ENCODE measurements around the gene YTHDF1. TPM values are rescaled to one million over a fixed set of nuclear protein-coding genes. Genes with fewer than 3 reads are reported as not detected.
A peak's percentile ranks its signal among the peaks of the same experiment; 100 is the strongest.

Gene YTHDF1
- total RNA-seq, 1 experiment from 2014 or later: 42.6 TPM

- H4K20me1 ChIP-seq (ENCODE audit: insufficient read depth): peaks cover 12% of the 10 kb centered on the region
- peaks cover 39% of the 10 kb centered on the region for H3F3A ChIP-seq (ENCODE audit: insufficient read depth, low read depth)
- H3K27ac ChIP-seq: no peak overlapping the region
- ChIA-PET POLR2A (ENCODE audit: unreplicated experiment) (no interaction called here), CTCF (no interaction called here)
- H3K9me2 ChIP-seq (ENCODE audit: insufficient read depth): no peaks in the 10 kb centered on the region
- H3K4me3 ChIP-seq: no peak overlapping the region
- H3K9me3 ChIP-seq (ENCODE audit: insufficient read depth, low read depth): no peaks in the 10 kb centered on the region
- H3K79me2 ChIP-seq (ENCODE audit: low read depth): peaks cover 18% of the 10 kb centered on the region
- no peak overlapping the region for H3K4me2 ChIP-seq
- no peak overlapping the region for H2AFZ ChIP-seq
- DNase-seq: no peak
- peaks cover 11% of the 10 kb centered on the region for H3K36me3 ChIP-seq (ENCODE audit: low read depth)
- H3K4me1 ChIP-seq (replicated peaks; ENCODE audit: insufficient read depth): peaks cover 38% of the 10 kb centered on the region
- TF ChIP-seq EZH2 (IDR thresholded peaks at IDR 0.05; ENCODE audit: low read depth) (no peak), CTCF (conservative IDR thresholded peaks at IDR 0.05) (no peak)
- BruUV-seq (replicated peaks): no TSS peak
- intact Hi-C loops (cut with micrococcal nuclease; ENCODE audit: unreplicated experiment): no loop called here
- H3K27me3 ChIP-seq (ENCODE audit: insufficient read depth, low read depth): peaks cover 17% of the 10 kb centered on the region
These were observed 2.9 kb upstream of the YTHDF1 start for GRCh38 chr20:63218701-63219446.

GRCh38 chr20:63217706-63218105, 1.8 kb upstream of the YTHDF1 start:
- Histone ChIP-seq H3K4me2 (no peak overlapping the region), H3F3A (ENCODE audit: insufficient read depth, low read depth) (peaks cover 32% of the 10 kb centered on the region), H3K27me3 (ENCODE audit: insufficient read depth, low read depth) (peaks cover 17% of the 10 kb centered on the region), H3K9me3 (ENCODE audit: insufficient read depth, low read depth) (no peaks in the 10 kb centered on the region), H3K79me2 (ENCODE audit: low read depth) (peaks cover 30% of the 10 kb centered on the region), H2AFZ (no peak overlapping the region), H3K27ac (no peak overlapping the region), H3K9me2 (ENCODE audit: insufficient read depth) (no peaks in the 10 kb centered on the region), H3K4me1 (replicated peaks; ENCODE audit: insufficient read depth) (peaks cover 32% of the 10 kb centered on the region), H3K36me3 (ENCODE audit: low read depth) (peaks cover 22% of the 10 kb centered on the region), H4K20me1 (ENCODE audit: insufficient read depth) (peaks cover 23% of the 10 kb centered on the region), H3K4me3 (no peak overlapping the region)
- no peak for TF ChIP-seq EZH2 (IDR thresholded peaks at IDR 0.05; ENCODE audit: low read depth)
- no peak for TF ChIP-seq CTCF (conservative IDR thresholded peaks at IDR 0.05)
- BruUV-seq (replicated peaks): no TSS peak
- intact Hi-C loops (cut with micrococcal nuclease; ENCODE audit: unreplicated experiment): no loop called here
- ChIA-PET CTCF (interaction anchor here (0.6 kb wide), 1 partner anchor 15 kb away, joined by 4 read pairs; no protein-coding TSS in a partner anchor), POLR2A (ENCODE audit: unreplicated experiment) (no interaction called here)
- DNase-seq: no peak

- no peak for TF ChIP-seq EZH2 (IDR thresholded peaks at IDR 0.05; ENCODE audit: low read depth)
- TF ChIP-seq CTCF (conservative IDR thresholded peaks at IDR 0.05): no peak
- CTCF ChIA-PET: interaction anchor here (0.6 kb wide), 1 partner anchor 16 kb away, joined by 4 read pairs; no protein-coding TSS in a partner anchor
- Histone ChIP-seq H3F3A (ENCODE audit: insufficient read depth, low read depth) (peaks cover 25% of the 10 kb centered on the region; the same call in 1 of the 2 replicates), H3K79me2 (ENCODE audit: low read depth) (peaks cover 37% of the 10 kb centered on the region), H3K27ac (no peak overlapping the region), H3K27me3 (ENCODE audit: insufficient read depth, low read depth) (peaks cover 17% of the 10 kb centered on the region), H3K9me3 (ENCODE audit: insufficient read depth, low read depth) (no peaks in the 10 kb centered on the region), H3K36me3 (ENCODE audit: low read depth) (peaks cover 30% of the 10 kb centered on the region), H4K20me1 (ENCODE audit: insufficient read depth) (peaks cover 31% of the 10 kb centered on the region), H3K9me2 (ENCODE audit: insufficient read depth) (no peaks in the 10 kb centered on the region), H2AFZ (peak overlapping the region; percentile 99), H3K4me1 (replicated peaks; ENCODE audit: insufficient read depth) (peaks cover 24% of the 10 kb centered on the region), H3K4me2 (peak overlapping the region; percentile 93), H3K4me3 (peak overlapping the region; percentile 95)
- POLR2A ChIA-PET (ENCODE audit: unreplicated experiment): no interaction called here
- BruUV-seq (replicated peaks): no TSS peak
- no peak for DNase-seq
- intact Hi-C loops (cut with micrococcal nuclease; ENCODE audit: unreplicated experiment): no loop called here
These were observed 1.0 kb upstream of the YTHDF1 start for GRCh38 chr20:63216849-63217471.
